ENCODE results near the gene ACADVL.

Gene ACADVL

GRCh38 chr17:7204828-7205461, 14.8 kb upstream of the ACADVL start:
- DNase-seq (ENCODE audit: low spot score in 2 of 2) (peak; percentile 95 to 96), ATAC-seq (ENCODE audit: low read depth) (peak; percentile 82)
- H3K4me3 Mint-ChIP-seq, result peak overlapping the region; percentile 76
- H3K36me3 Mint-ChIP-seq, result no peaks in the 10 kb centered on the region
- peaks cover 5% of the 10 kb centered on the region for H3K27me3 Mint-ChIP-seq
- H3K9me3 Mint-ChIP-seq, result no peaks in the 10 kb centered on the region
- H3K4me1 Mint-ChIP-seq, result peaks cover 33% of the 10 kb centered on the region
- peak overlapping the region; percentile 95 for H3K27ac Mint-ChIP-seq

- Mint-ChIP-seq H3K4me3 (peak overlapping the region; percentile 76), H3K27ac (peak overlapping the region; percentile 95), H3K9me3 (no peaks in the 10 kb centered on the region), H3K4me1 (peaks cover 33% of the 10 kb centered on the region), H3K36me3 (no peaks in the 10 kb centered on the region), H3K27me3 (peaks cover 5% of the 10 kb centered on the region)
- ATAC-seq (ENCODE audit: low read depth) (no peak), DNase-seq (ENCODE audit: low spot score in 2 of 2) (no peak)
These were observed 14.2 kb upstream of the ACADVL start for GRCh38 chr17:7205561-7205960.

- H3K4me3 Mint-ChIP-seq, result no peak overlapping the region
These were observed 12.4 kb upstream of the ACADVL start for GRCh38 chr17:7207120-7208001.

GRCh38 chr17:7208027-7208571, 11.6 kb upstream of the ACADVL start:
- ATAC-seq (ENCODE audit: low read depth) (no peak), DNase-seq (ENCODE audit: low spot score in 2 of 2) (no peak)
- H3K9me3 Mint-ChIP-seq, result no peaks in the 10 kb centered on the region
- H3K36me3 Mint-ChIP-seq, result no peaks in the 10 kb centered on the region
- H3K27me3 Mint-ChIP-seq, result peaks cover 8% of the 10 kb centered on the region
- peaks cover 33% of the 10 kb centered on the region for H3K4me1 Mint-ChIP-seq
- no peak overlapping the region for H3K4me3 Mint-ChIP-seq
- peak overlapping the region; percentile 73 for H3K27ac Mint-ChIP-seq

More at GRCh38 chr17:7207120-7208001, 12.4 kb upstream of the ACADVL start:
- H3K27me3 Mint-ChIP-seq, result peaks cover 8% of the 10 kb centered on the region
- no peaks in the 10 kb centered on the region for H3K9me3 Mint-ChIP-seq
- peak overlapping the region; percentile 95 for H3K27ac Mint-ChIP-seq
- no peak for ATAC-seq (ENCODE audit: low read depth)
- H3K4me1 Mint-ChIP-seq, result peaks cover 33% of the 10 kb centered on the region
- DNase-seq (ENCODE audit: low spot score in 2 of 2), result no peak
- H3K36me3 Mint-ChIP-seq, result no peaks in the 10 kb centered on the region

- H3K27me3 Mint-ChIP-seq, result peaks cover 9% of the 10 kb centered on the region
- H3K9me3 Mint-ChIP-seq, result no peaks in the 10 kb centered on the region
- peaks cover 39% of the 10 kb centered on the region for H3K4me1 Mint-ChIP-seq
- H3K36me3 Mint-ChIP-seq, result no peaks in the 10 kb centered on the region
- H3K27ac Mint-ChIP-seq, result peak overlapping the region; percentile 73
- DNase-seq (ENCODE audit: low spot score in 2 of 2), result no peak
- ATAC-seq (ENCODE audit: low read depth), result no peak
- no peak overlapping the region for H3K4me3 Mint-ChIP-seq
These were observed 10.8 kb upstream of the ACADVL start for GRCh38 chr17:7208754-7209460.

- no peak for ATAC-seq (ENCODE audit: low read depth)
- Mint-ChIP-seq H3K4me3 (no peak overlapping the region), H3K27me3 (peaks cover 14% of the 10 kb centered on the region), H3K9me3 (no peaks in the 10 kb centered on the region), H3K4me1 (peaks cover 39% of the 10 kb centered on the region), H3K36me3 (no peaks in the 10 kb centered on the region), H3K27ac (no peak overlapping the region)
- no peak for DNase-seq (ENCODE audit: low spot score in 2 of 2)
These were observed 8.1 kb upstream of the ACADVL start for GRCh38 chr17:7211491-7212273.

GRCh38 chr17:7213895-7214299, 5.8 kb upstream of the ACADVL start:
- peak overlapping the region; percentile 96 for H3K4me3 Mint-ChIP-seq
- peak in 1 of 2 donors; percentile 75 for DNase-seq (ENCODE audit: low spot score in 2 of 2)
- peaks cover 34% of the 10 kb centered on the region for H3K4me1 Mint-ChIP-seq
- H3K9me3 Mint-ChIP-seq, result no peaks in the 10 kb centered on the region
- no peaks in the 10 kb centered on the region for H3K36me3 Mint-ChIP-seq
- H3K27ac Mint-ChIP-seq, result peak overlapping the region; percentile 98
- peaks cover 9% of the 10 kb centered on the region for H3K27me3 Mint-ChIP-seq
- ATAC-seq (ENCODE audit: low read depth), result peak; percentile 18

GRCh38 chr17:7214300-7215135, 5.2 kb upstream of the ACADVL start:
- Mint-ChIP-seq H3K27me3 (peaks cover 9% of the 10 kb centered on the region), H3K4me1 (peaks cover 37% of the 10 kb centered on the region), H3K9me3 (no peaks in the 10 kb centered on the region), H3K4me3 (peak overlapping the region; percentile 96), H3K36me3 (no peaks in the 10 kb centered on the region), H3K27ac (peak overlapping the region; percentile 98)
- peak; percentile 80 for ATAC-seq (ENCODE audit: low read depth)
- DNase-seq (ENCODE audit: low spot score in 2 of 2), result peak; percentile 97 to 99

GRCh38 chr17:7215136-7215638, 4.6 kb upstream of the ACADVL start:
- H3K9me3 Mint-ChIP-seq, result no peaks in the 10 kb centered on the region
- peak overlapping the region; percentile 96 for H3K4me3 Mint-ChIP-seq
- peaks cover 9% of the 10 kb centered on the region for H3K27me3 Mint-ChIP-seq
- DNase-seq (ENCODE audit: low spot score in 2 of 2) (no peak), ATAC-seq (ENCODE audit: low read depth) (no peak)
- peak overlapping the region; percentile 98 for H3K27ac Mint-ChIP-seq
- no peaks in the 10 kb centered on the region for H3K36me3 Mint-ChIP-seq
- H3K4me1 Mint-ChIP-seq, result peaks cover 38% of the 10 kb centered on the region

GRCh38 chr17:7215652-7216180, 4.0 kb upstream of the ACADVL start:
- ATAC-seq (ENCODE audit: low read depth), result no peak
- peak overlapping the region; percentile 90 for H3K27ac Mint-ChIP-seq
- peak overlapping the region; percentile 21 for H3K4me3 Mint-ChIP-seq
- no peaks in the 10 kb centered on the region for H3K36me3 Mint-ChIP-seq
- H3K4me1 Mint-ChIP-seq, result peaks cover 42% of the 10 kb centered on the region
- no peaks in the 10 kb centered on the region for H3K9me3 Mint-ChIP-seq
- peaks cover 9% of the 10 kb centered on the region for H3K27me3 Mint-ChIP-seq
- no peak for DNase-seq (ENCODE audit: low spot score in 2 of 2)

- peaks cover 9% of the 10 kb centered on the region for H3K27me3 Mint-ChIP-seq
- H3K36me3 Mint-ChIP-seq, result no peaks in the 10 kb centered on the region
- peak overlapping the region; percentile 90 for H3K27ac Mint-ChIP-seq
- DNase-seq (ENCODE audit: low spot score in 2 of 2) (no peak), ATAC-seq (ENCODE audit: low read depth) (no peak)
- H3K9me3 Mint-ChIP-seq, result no peaks in the 10 kb centered on the region
- H3K4me1 Mint-ChIP-seq, result peaks cover 48% of the 10 kb centered on the region
- peak overlapping the region; percentile 21 for H3K4me3 Mint-ChIP-seq
These were observed 3.3 kb upstream of the ACADVL start for GRCh38 chr17:7216242-7217112.

Measured in memory B cell (primary cell).